Stomach (tissue), 19 donors: ENCODE measurements around the gene SANBR. TPM values are rescaled to one million over a fixed set of nuclear protein-coding genes. Genes with fewer than 3 reads are reported as not detected.

Source experiments
- DNase-seq, 2 donors: peaks; one replicate each; pipeline versions ENCODE4 v3.0.0 to v3.0.0-alpha.2; 2013 to 2019
- H3K27ac ChIP-seq, 5 donors: fragments of 200-600 bp in 4 of 5; sonication (generic) in 4 of 5; one replicate each; pipeline ENCODE4 v1.5.1; 2013 to 2019; ENCODE audit warnings: mild to moderate bottlenecking in 1 of 5, moderate library complexity in 1 of 5
- H3K27me3 ChIP-seq, 3 donors: fragments of 200-600 bp; sonication (generic); one replicate each; pipeline ENCODE4 v1.5.1; 2017 to 2019; ENCODE audit warnings: mixed run types in 1 of 3
- H3K36me3 ChIP-seq, 4 donors: fragments of 200-600 bp; sonication (generic); 1 replicate in 3 of 4; 2 replicates in 1 of 4; pipeline ENCODE4 v1.5.1; 2016 to 2019
- H3K4me1 ChIP-seq, 4 donors: fragments of 200-600 bp; sonication (generic); one replicate each; pipeline ENCODE4 v1.5.1; 2016 to 2019
- H3K4me3 ChIP-seq, 4 donors: fragments of 200-600 bp; sonication (generic) in 3 of 4; one replicate each; pipeline ENCODE4 v1.5.1; 2016 to 2019; ENCODE audit warnings: mild to moderate bottlenecking in 1 of 4
- H3K9me3 ChIP-seq, 4 donors: fragments of 200-600 bp; sonication (generic); one replicate each; pipeline ENCODE4 v1.5.1; 2016 to 2019
- EP300 ChIP-seq: sonication (generic); formaldehyde crosslinking; IDR thresholded peaks from one replicate; pipeline ENCODE4 v1.6.1; 2017; ENCODE audit warnings: antibody characterized with exemption
- POLR2A ChIP-seq, 4 donors: fragments of 450-650 bp; IDR thresholded peaks; one replicate each; pipeline ENCODE4 v1.6.1; 2016; ENCODE audit warnings: antibody characterized with exemption in 4 of 4, control low read depth in 2 of 4, mild to moderate bottlenecking in 1 of 4, moderate library complexity in 1 of 4
- POLR2AphosphoS5 ChIP-seq, 3 donors: sonication (generic); formaldehyde crosslinking; IDR thresholded peaks; one replicate each; pipeline ENCODE4 v1.6.1; 2016; ENCODE audit warnings: antibody characterized with exemption in 3 of 3
- WGBS, 5 donors: extraction: QIAGEN DNeasy Blood & Tissue Kit in 3 of 5; methylation state at CpG; one replicate each; pipeline versions ENCODE4 v1.1.5 to v1.1.7; 2013 to 2018; 5-methylcytosine and 5-hydroxymethylcytosine counted together
- intact Hi-C: fragments of 100-400 bp; cut with DNase I; formaldehyde crosslinking; loops from one replicate; pipeline ENCODE4 v1.15.1; 2023; ENCODE audit warnings: low total_unique reads
- long read RNA-seq, 10 donors: transcript quantifications; one replicate each; lab custom pipeline, GENCODE V29; 2026
- polyA plus RNA-seq, 3 donors: library from polyadenylated mRNA; stranded (reverse); fragments of 200-250 nt; gene quantifications; one replicate each; pipeline ENCODE4 v1.2.3, GENCODE V29; 2013
- total RNA-seq, 5 donors: library from RNA; depleted of rRNA; stranded (reverse); fragments of >200 nt; gene quantifications; one replicate each; pipeline versions ENCODE4 v1.1.0 to v1.2.3, GENCODE V29; 2014 to 2016
- TF ChIP-seq, protein P1 (sequence below), 7 experiments: fragments of 450-650 bp in 4 of 7; fragments of 200-600 bp in 3 of 7; sonication (generic) in 3 of 7; IDR thresholded peaks; one replicate each; pipeline ENCODE4 v1.5.1; 2016 to 2019; ENCODE audit warnings: antibody characterized with exemption in 7 of 7, control low read depth in 2 of 7, mild to moderate bottlenecking in 1 of 7
- donor health status: healthy with polysubstance abuse.
- donor health status: Bipolar disorder and iron deficiency.
- donor health status: healthy.

SANBR gene
- 10 to 100 TPM in 3 of 5 donors, 1 to 10 TPM in 2; 1.2 to 48.7 (median 10.3) TPM for total RNA-seq
- polyA plus RNA-seq, result 1 to 10 TPM; 2.0 to 3.7 (median 2.5) TPM
- long read RNA-seq, donor 1, result 0 reads
- long read RNA-seq, donor 2, result 0 reads
- long read RNA-seq, donor 3, result 0 reads
- long read RNA-seq, donor 4, result 0 reads
- long read RNA-seq, donor 5, full-length matches to known transcripts, result 1 of 1 reads
- long read RNA-seq, donor 5, partial matches to known transcripts, result 0 of 1 reads
- long read RNA-seq, donor 5, other reads (novel, unspliced or antisense), result 0 of 1 reads
- long read RNA-seq, donor 6, result 0 reads
- long read RNA-seq, donor 7, result 0 reads
- long read RNA-seq, donor 8, partial matches to known transcripts, result 0 of 1 reads
- long read RNA-seq, donor 8, other reads (novel, unspliced or antisense), result 0 of 1 reads
- long read RNA-seq, donor 9, result 0 reads
- long read RNA-seq, donor 10, result 0 reads

DNA sequence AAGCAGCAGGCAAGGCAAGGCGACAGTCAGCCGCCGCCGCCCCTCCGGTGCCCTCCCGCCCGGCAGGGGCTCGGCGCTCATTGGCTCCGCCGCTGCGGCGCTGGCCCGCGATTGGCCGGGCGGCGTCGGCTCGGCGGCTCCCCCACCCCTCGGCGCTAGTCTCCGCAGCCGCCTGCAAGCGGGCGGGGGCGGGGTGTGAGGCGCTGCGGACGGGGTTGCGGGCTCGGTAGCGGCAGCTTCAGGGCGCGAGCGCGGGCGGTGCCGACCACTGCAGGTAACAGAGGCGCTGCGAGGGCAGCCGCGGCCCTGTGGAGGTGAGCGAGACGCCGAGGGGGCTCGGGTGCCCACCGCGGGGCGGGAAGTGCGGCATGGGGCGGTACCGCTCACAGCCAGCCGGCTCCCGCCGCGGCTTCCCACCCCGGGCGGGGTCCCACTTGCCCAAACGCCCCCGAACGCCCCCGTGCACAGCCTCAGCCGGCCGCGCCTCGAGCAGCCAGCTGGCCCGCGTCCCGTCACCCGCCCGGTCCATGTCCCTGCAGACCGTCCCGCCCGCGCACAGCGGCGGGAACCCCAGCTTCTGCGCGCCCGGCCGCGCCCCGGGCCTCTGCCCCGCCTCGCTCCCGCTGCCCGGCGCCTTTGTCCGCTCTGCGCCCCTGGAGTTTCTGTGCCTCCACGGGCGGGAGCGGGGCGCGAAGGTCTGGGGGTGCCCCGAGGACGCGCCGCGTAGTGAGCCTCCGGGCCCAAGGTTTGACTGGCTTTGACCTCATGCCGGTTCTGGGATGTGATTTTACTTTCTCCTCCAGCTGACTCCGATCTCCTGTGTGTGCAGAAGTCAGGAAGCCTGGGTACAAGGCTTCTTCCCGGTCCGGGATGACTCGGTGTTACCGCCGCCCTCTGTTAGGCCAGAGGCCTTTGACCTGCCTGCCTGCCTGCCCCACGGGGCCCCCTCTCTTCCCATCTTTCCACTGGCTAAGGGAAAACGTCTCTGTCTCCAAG is at the start of gene SANBR:
Gene SANBR, plus strand, starts transcription at position 158 of the 996 bp plus-strand sequence. CDS start 4,480 bp downstream, outside the sequence.
- peaks cover 0 to 20% (median 12%) of the 10 kb centered on the region in 4 donors for H3K4me1 ChIP-seq
- H3K36me3 ChIP-seq, result peaks cover 3 to 11% (median 7%) of the 10 kb centered on the region in 4 donors
- peak within 1 kb of the TSS; percentile 83 to 99 (median 98) for H3K4me3 ChIP-seq
- 0 to 1% (median 0%) methylated on average over 11 to 112 of the region's 112 CpGs for WGBS, 5 donors
- peak within 1 kb of the TSS; percentile 76 to 91 (median 89) for H3K27ac ChIP-seq
- no peaks in the 10 kb centered on the region for H3K9me3 ChIP-seq
- H3K27me3 ChIP-seq, result no peaks in the 10 kb centered on the region
- intact Hi-C loops, result no loop called here
- TF ChIP-seq POLR2AphosphoS5 (IDR thresholded peaks at IDR 0.05) (peak; percentile 8 to 78 (median 51)), EP300 (no peak)
- TF ChIP-seq, protein P1, sequence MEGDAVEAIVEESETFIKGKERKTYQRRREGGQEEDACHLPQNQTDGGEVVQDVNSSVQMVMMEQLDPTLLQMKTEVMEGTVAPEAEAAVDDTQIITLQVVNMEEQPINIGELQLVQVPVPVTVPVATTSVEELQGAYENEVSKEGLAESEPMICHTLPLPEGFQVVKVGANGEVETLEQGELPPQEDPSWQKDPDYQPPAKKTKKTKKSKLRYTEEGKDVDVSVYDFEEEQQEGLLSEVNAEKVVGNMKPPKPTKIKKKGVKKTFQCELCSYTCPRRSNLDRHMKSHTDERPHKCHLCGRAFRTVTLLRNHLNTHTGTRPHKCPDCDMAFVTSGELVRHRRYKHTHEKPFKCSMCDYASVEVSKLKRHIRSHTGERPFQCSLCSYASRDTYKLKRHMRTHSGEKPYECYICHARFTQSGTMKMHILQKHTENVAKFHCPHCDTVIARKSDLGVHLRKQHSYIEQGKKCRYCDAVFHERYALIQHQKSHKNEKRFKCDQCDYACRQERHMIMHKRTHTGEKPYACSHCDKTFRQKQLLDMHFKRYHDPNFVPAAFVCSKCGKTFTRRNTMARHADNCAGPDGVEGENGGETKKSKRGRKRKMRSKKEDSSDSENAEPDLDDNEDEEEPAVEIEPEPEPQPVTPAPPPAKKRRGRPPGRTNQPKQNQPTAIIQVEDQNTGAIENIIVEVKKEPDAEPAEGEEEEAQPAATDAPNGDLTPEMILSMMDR (IDR thresholded peaks at IDR 0.05), result peak in 1 of 7 experiments; percentile 11
- peak; percentile 90 to 97 for DNase-seq

DNA sequence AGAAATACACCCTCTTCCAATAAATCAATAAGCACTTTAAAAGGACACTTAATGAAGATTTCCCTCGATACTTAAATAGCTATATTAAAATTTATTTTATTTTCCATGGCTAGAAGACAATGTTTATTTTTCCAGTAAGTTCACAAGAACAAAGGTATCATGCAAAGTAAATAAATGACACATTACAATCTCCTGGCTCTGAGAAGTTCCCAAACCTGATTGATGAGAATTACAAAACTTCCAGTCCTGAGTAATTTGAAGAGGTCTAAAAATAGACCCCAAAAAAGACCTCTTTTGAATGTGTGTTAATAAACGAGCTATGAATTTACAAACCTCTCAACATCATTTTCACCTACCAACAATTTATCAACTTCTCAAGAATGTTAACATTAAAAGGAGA is 49.7 kb upstream of the SANBR start:
- TF ChIP-seq, protein P1 (IDR thresholded peaks at IDR 0.05), result no peak
- TF ChIP-seq POLR2AphosphoS5 (IDR thresholded peaks at IDR 0.05) (peak in 1 of 3 donors; percentile 41), POLR2A (IDR thresholded peaks at IDR 0.05) (no peak), EP300 (no peak)
- peak in 1 of 2 donors; percentile 73 for DNase-seq
- intact Hi-C loops, result no loop called here
- Histone ChIP-seq H3K36me3 (peaks cover 0 to 4% (median under 1%) of the 10 kb centered on the region in 4 donors), H3K4me1 (peaks cover 7 to 55% (median 34%) of the 10 kb centered on the region in 4 donors), H3K9me3 (no peaks in the 10 kb centered on the region), H3K4me3 (peak overlapping the region in 3 of 4 donors; percentile 92 to 96 (median 94)), H3K27ac (peak overlapping the region in 4 of 5 donors; percentile 91 to 94 (median 93)), H3K27me3 (no peaks in the 10 kb centered on the region)
- WGBS, 5 donors, result 12 to 29% (median 17%) methylated on average over 2 of the region's 2 CpGs

DNA sequence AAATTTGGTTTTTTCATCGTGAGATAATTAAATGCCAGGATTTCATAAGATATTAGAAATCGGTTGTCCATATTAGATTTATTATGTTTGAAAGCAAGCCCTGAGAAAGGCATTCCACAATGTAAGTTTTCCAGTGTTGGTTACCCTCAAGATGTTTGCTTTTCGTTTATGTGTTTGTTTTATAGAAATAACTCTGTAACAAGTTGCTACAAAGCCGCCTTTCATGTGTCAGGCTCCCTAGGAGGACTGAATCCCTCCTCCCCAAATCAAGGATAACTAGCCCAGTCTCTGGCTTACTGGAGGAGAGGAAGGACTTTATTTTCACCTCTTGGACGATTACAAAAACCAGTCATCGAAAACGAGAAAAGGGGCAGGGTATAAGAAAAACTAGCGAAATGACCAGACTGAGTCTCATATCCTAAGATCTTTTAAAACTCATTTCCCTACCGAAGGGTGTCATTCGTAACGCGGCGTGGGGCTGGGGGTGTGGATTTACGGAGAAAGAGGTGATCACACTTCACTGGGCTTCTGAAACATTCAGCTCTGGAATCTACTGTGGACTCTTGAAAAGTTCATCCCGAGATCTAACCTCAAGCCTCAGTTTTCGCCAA is 49.2 kb upstream of the SANBR start:
- no peaks in the 10 kb centered on the region for H3K9me3 ChIP-seq
- H3K27ac ChIP-seq, result peak overlapping the region; percentile 91 to 95 (median 94)
- WGBS, 5 donors, result 1 to 2% (median 1%) methylated on average over 16 of the region's 16 CpGs
- H3K4me1 ChIP-seq, result peaks cover 7 to 60% (median 37%) of the 10 kb centered on the region in 4 donors
- peaks cover 0 to 9% (median 4%) of the 10 kb centered on the region in 4 donors for H3K36me3 ChIP-seq
- TF ChIP-seq POLR2AphosphoS5 (IDR thresholded peaks at IDR 0.05) (no peak), POLR2A (IDR thresholded peaks at IDR 0.05) (no peak)
- DNase-seq, result peak in 1 of 2 donors; percentile 54
- no peaks in the 10 kb centered on the region for H3K27me3 ChIP-seq
- peak overlapping the region; percentile 75 to 96 (median 93) for H3K4me3 ChIP-seq
- intact Hi-C loops, result no loop called here

DNA sequence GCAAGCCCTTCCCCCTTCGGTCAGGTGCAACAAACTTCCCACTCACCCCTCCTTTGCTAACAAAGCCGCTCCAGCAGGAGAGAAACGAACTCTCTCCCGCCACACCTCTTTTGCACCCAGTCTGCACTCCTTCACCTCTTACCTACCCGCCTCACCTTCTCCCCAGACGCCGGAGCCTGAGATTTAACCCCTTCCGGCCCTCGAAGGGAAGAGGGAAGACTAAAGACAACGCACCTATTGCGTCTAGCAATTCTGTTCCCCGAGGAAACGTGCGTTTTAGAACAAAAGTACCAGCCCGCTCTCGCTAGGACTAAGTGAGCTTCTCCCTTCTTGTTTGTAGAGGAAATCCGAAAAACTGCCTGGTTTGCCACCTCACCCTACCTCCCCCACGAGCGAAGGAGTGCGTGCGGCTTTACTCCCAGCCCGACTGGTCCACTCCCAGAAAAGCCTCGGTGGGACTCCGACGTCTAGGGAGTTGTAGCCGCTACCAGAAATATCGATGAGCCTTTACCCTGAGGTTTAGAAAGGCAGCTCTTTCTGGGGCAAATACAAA is 48.6 kb upstream of the SANBR start:
- peaks cover 7 to 61% (median 37%) of the 10 kb centered on the region in 4 donors for H3K4me1 ChIP-seq
- no peaks in the 10 kb centered on the region for H3K27me3 ChIP-seq
- peak overlapping the region; percentile 75 to 96 (median 93) for H3K4me3 ChIP-seq
- DNase-seq, result peak; percentile 86 to 94
- peak in 1 of 4 donors; percentile 14 for TF ChIP-seq POLR2A (IDR thresholded peaks at IDR 0.05)
- TF ChIP-seq, protein P1 (IDR thresholded peaks at IDR 0.05), result peak in 1 of 7 experiments; percentile 14
- TF ChIP-seq POLR2AphosphoS5 (IDR thresholded peaks at IDR 0.05), result peak in 2 of 3 donors; percentile 63 to 81
- TF ChIP-seq EP300, result no peak
- peaks cover under 1 to 15% (median 10%) of the 10 kb centered on the region in 4 donors for H3K36me3 ChIP-seq
- 0% methylated on average over 27 of the region's 27 CpGs for WGBS, 5 donors
- intact Hi-C loops, result no loop called here
- H3K9me3 ChIP-seq, result no peaks in the 10 kb centered on the region
- peak overlapping the region; percentile 91 to 95 (median 94) for H3K27ac ChIP-seq
